ENCODE data around the gene ANXA6. TPM values are rescaled to one million over a fixed set of nuclear protein-coding genes. Genes with fewer than 3 reads are reported as not detected.
"Not testable (repeated sequence)": the region's sequence is repeated elsewhere in the genome, so short reads cannot be mapped to it uniquely, and the experiment has no call there.

The ANXA6 gene
- total and polyA plus RNA-seq, 2 donors from 2014 or later, result 107 to 183 TPM

- no peak for FAIRE-seq
- Histone ChIP-seq H3K4me1 (ENCODE audit: control insufficient read depth in 2 of 3, insufficient read depth in 2 of 3, low read depth in 1 of 3, low read length in 3 of 3) (no peaks in the 10 kb centered on the region), H3K27ac (ENCODE audit: low read depth in 2 of 2, low read length in 2 of 2) (no peak overlapping the region), H3K36me3 (ENCODE audit: control insufficient read depth in 2 of 3, insufficient read depth in 3 of 3, low read length in 3 of 3) (no peaks in the 10 kb centered on the region), H3K9me3 (ENCODE audit: control insufficient read depth in 2 of 3, insufficient read depth in 1 of 3, low read length in 3 of 3) (no peaks in the 10 kb centered on the region), H3K27me3 (ENCODE audit: control insufficient read depth, insufficient read depth, low read length) (no peaks in the 10 kb centered on the region), H3K4me3 (ENCODE audit: low read length in 3 of 3) (no peak overlapping the region), H3K9ac (ENCODE audit: low read length in 3 of 3) (no peak overlapping the region)
- intact Hi-C loops (cut with DNase I), result no loop called here
- peak in 1 of 5 donors; percentile 18 for DNase-seq
- no peak for TF ChIP-seq CTCF (IDR thresholded peaks at IDR 0.05; ENCODE audit: borderline replicate concordance, extremely low read depth, insufficient read depth)
Measured at GRCh38 chr5:151199581-151200185, 42.1 kb upstream of the ANXA6 start.

- no peak for TF ChIP-seq CTCF (IDR thresholded peaks at IDR 0.05; ENCODE audit: borderline replicate concordance, extremely low read depth, insufficient read depth)
- Histone ChIP-seq H3K9me3 (ENCODE audit: control insufficient read depth in 2 of 3, insufficient read depth in 1 of 3, low read length in 3 of 3) (no peaks in the 10 kb centered on the region), H3K36me3 (ENCODE audit: control insufficient read depth in 2 of 3, insufficient read depth in 3 of 3, low read length in 3 of 3) (no peaks in the 10 kb centered on the region), H3K4me1 (ENCODE audit: control insufficient read depth in 2 of 3, insufficient read depth in 2 of 3, low read depth in 1 of 3, low read length in 3 of 3) (no peaks in the 10 kb centered on the region), H3K9ac (ENCODE audit: low read length in 3 of 3) (no peak overlapping the region), H3K4me3 (ENCODE audit: low read length in 3 of 3) (no peak overlapping the region), H3K27me3 (ENCODE audit: control insufficient read depth, insufficient read depth, low read length) (no peaks in the 10 kb centered on the region), H3K27ac (ENCODE audit: low read depth in 2 of 2, low read length in 2 of 2) (no peak overlapping the region)
- FAIRE-seq, result no peak
- DNase-seq, result no peak
- intact Hi-C loops (cut with DNase I), result no loop called here
Measured at GRCh38 chr5:151198861-151199260, 41.3 kb upstream of the ANXA6 start.

- intact Hi-C loops (cut with DNase I); H3K9ac ChIP-seq (ENCODE audit: low read length in 3 of 3); DNase-seq; H3K4me3 ChIP-seq (ENCODE audit: low read length in 3 of 3); H3K27me3 ChIP-seq (ENCODE audit: control insufficient read depth, insufficient read depth, low read length); H3K4me1 ChIP-seq (ENCODE audit: control insufficient read depth in 2 of 3, insufficient read depth in 2 of 3, low read depth in 1 of 3, low read length in 3 of 3); H3K27ac ChIP-seq (ENCODE audit: low read depth in 2 of 2, low read length in 2 of 2); FAIRE-seq; H3K36me3 ChIP-seq (ENCODE audit: control insufficient read depth in 2 of 3, insufficient read depth in 3 of 3, low read length in 3 of 3); H3K9me3 ChIP-seq (ENCODE audit: control insufficient read depth in 2 of 3, insufficient read depth in 1 of 3, low read length in 3 of 3): not testable (repeated sequence)
Measured at GRCh38 chr5:151197291-151197600, 39.7 kb upstream of the ANXA6 start.

GRCh38 chr5:151196556-151197290, 39.1 kb upstream of the ANXA6 start:
- TF ChIP-seq CTCF (IDR thresholded peaks at IDR 0.05; ENCODE audit: borderline replicate concordance, extremely low read depth, insufficient read depth), result no peak
- Histone ChIP-seq H3K27me3 (ENCODE audit: control insufficient read depth, insufficient read depth, low read length) (no peaks in the 10 kb centered on the region), H3K36me3 (ENCODE audit: control insufficient read depth in 2 of 3, insufficient read depth in 3 of 3, low read length in 3 of 3) (no peaks in the 10 kb centered on the region), H3K27ac (ENCODE audit: low read depth in 2 of 2, low read length in 2 of 2) (no peak overlapping the region), H3K9ac (ENCODE audit: low read length in 3 of 3) (no peak overlapping the region), H3K4me1 (ENCODE audit: control insufficient read depth in 2 of 3, insufficient read depth in 2 of 3, low read depth in 1 of 3, low read length in 3 of 3) (no peaks in the 10 kb centered on the region), H3K9me3 (ENCODE audit: control insufficient read depth in 2 of 3, insufficient read depth in 1 of 3, low read length in 3 of 3) (no peaks in the 10 kb centered on the region), H3K4me3 (ENCODE audit: low read length in 3 of 3) (no peak overlapping the region)
- no peak for DNase-seq
- intact Hi-C loops (cut with DNase I), result no loop called here
- FAIRE-seq, result no peak

Data from kidney (tissue), 14 donors.